H1 (cell line): ENCODE results near the gene ELP4. TPM values are rescaled to one million over a fixed set of nuclear protein-coding genes. Genes with fewer than 3 reads are reported as not detected.

Experiments
- CTCF ChIA-PET: fragments of 300-600 bp; sonication (Branson Sonifier 250); formaldehyde crosslinking; loops from one replicate; lab custom pipeline; 2021; ENCODE audit not compliant: partially characterized antibody; lab: Charles Lee
- POLR2A ChIA-PET: fragments of 300-600 bp; sonication (Branson Sonifier 250); formaldehyde crosslinking; loops from one replicate; lab custom pipeline; 2021; ENCODE audit warnings: inconsistent platforms; ENCODE audit not compliant: partially characterized antibody; lab: Charles Lee
- DNase-seq, 2 experiments: peaks; one replicate each; pipeline versions ENCODE4 v3.0.0 to v3.0.0-alpha.2; 2010 to 2022; ENCODE audit warnings: low spot score in 2 of 2, low read depth in 1 of 2, mixed read lengths in 1 of 2
- FAIRE-seq: peaks from 2 replicates; lab custom pipeline; 2011; peaks lifted over from hg19 to GRCh38; lab: Jason Lieb, UNC
- H2AFZ ChIP-seq: 2 replicates; pipeline ENCODE4 v1.8.1; 2012; ENCODE audit warnings: low read length, inconsistent platforms
- H2AK5ac ChIP-seq: 2 replicates; pipeline ENCODE4 v1.6.1; 2013; ENCODE audit warnings: low read depth, low read length
- H2BK120ac ChIP-seq: replicated peaks from 2 replicates; pipeline ENCODE3; 2013; ENCODE audit warnings: low read depth, low read length, inconsistent platforms
- H2BK12ac ChIP-seq: 2 replicates; pipeline ENCODE4 v1.6.1; 2013; ENCODE audit warnings: low read depth, low read length
- H2BK15ac ChIP-seq: 2 replicates; pipeline ENCODE4 v1.6.1; 2013; ENCODE audit warnings: low read length
- H2BK20ac ChIP-seq: 2 replicates; pipeline ENCODE4 v1.6.1; 2013; ENCODE audit warnings: low read length
- H2BK5ac ChIP-seq: 2 replicates; pipeline ENCODE4 v1.6.1; 2013; ENCODE audit warnings: low read depth, low read length
- H3K14ac ChIP-seq: 2 replicates; pipeline ENCODE4 v1.6.1; 2013; ENCODE audit warnings: inconsistent platforms; ENCODE audit not compliant: insufficient read length
- H3K18ac ChIP-seq: 2 replicates; pipeline ENCODE4 v1.6.1; 2013; ENCODE audit warnings: low read length; ENCODE audit errors: extremely low read depth
- H3K23ac ChIP-seq: 2 replicates; pipeline ENCODE4 v1.6.1; 2013; ENCODE audit warnings: inconsistent platforms; ENCODE audit not compliant: insufficient read length
- H3K23me2 ChIP-seq: 2 replicates; pipeline ENCODE4 v1.6.1; 2013; ENCODE audit warnings: low read depth, low read length
- H3K27ac ChIP-seq: 2 replicates; pipeline ENCODE4 v1.6.1; 2011; ENCODE audit warnings: low read depth, low read length, inconsistent platforms
- H3K27me3 ChIP-seq, 4 experiments: replicated peaks in 1 of 4; 1 replicate in 1 of 4; 2 replicates in 3 of 4; pipeline versions ENCODE4 v1.6.1 to v1.8.1; 2011 to 2013; ENCODE audit warnings: low read length in 3 of 4, mild to moderate bottlenecking in 3 of 4, inconsistent platforms in 2 of 4, mixed read lengths in 2 of 4, moderate library complexity in 1 of 4; ENCODE audit not compliant: control insufficient read depth in 3 of 4, insufficient read depth in 3 of 4; ENCODE audit errors: extremely low read depth in 1 of 4
- H3K36me3 ChIP-seq, 4 experiments: 2 replicates each; pipeline versions ENCODE4 v1.6.1 to v1.8.1; 2011 to 2013; ENCODE audit warnings: mild to moderate bottlenecking in 4 of 4, low read length in 3 of 4, moderate library complexity in 2 of 4, control low read depth in 1 of 4, inconsistent platforms in 1 of 4; ENCODE audit not compliant: insufficient read depth in 4 of 4, control insufficient read depth in 2 of 4
- H3K4ac ChIP-seq: replicated peaks from 2 replicates; pipeline ENCODE3; 2013; ENCODE audit warnings: low read length, low read depth, mixed read lengths, inconsistent platforms; ENCODE audit not compliant: insufficient read length
- H3K4me1 ChIP-seq, 4 experiments: replicated peaks in 1 of 4; 1 replicate in 1 of 4; 2 replicates in 3 of 4; pipeline versions ENCODE4 v1.6.1 to v1.8.1; 2011 to 2013; ENCODE audit warnings: low read length in 3 of 4, inconsistent platforms in 2 of 4, mixed read lengths in 1 of 4; ENCODE audit not compliant: insufficient read depth in 4 of 4, control insufficient read depth in 3 of 4
- H3K4me2 ChIP-seq, 2 experiments: 2 replicates each; pipeline versions ENCODE4 v1.6.1 to v1.8.1; 2011 to 2013; ENCODE audit warnings: low read depth in 2 of 2, low read length in 2 of 2, control low read depth in 1 of 2, inconsistent platforms in 1 of 2, mild to moderate bottlenecking in 1 of 2; ENCODE audit not compliant: insufficient read depth in 1 of 2
- H3K4me3 ChIP-seq, 4 experiments: fragments of 200-600, 300-600 bp in 1 of 4; sonication (generic), shearing (Covaris generic), sonication (Bioruptor Twin) in 1 of 4; 2 replicates each; pipeline versions ENCODE4 v1.5.1 to v1.8.1; 2011 to 2016; ENCODE audit warnings: low read length in 4 of 4, low read depth in 3 of 4, control low read depth in 2 of 4, inconsistent platforms in 2 of 4, mild to moderate bottlenecking in 2 of 4, mixed read lengths in 1 of 4, moderate library complexity in 1 of 4; ENCODE audit not compliant: insufficient read depth in 2 of 4; ENCODE audit errors: extremely low read depth in 1 of 4
- H3K56ac ChIP-seq: replicated peaks from 2 replicates; pipeline ENCODE3; 2013; ENCODE audit warnings: low read depth, mild to moderate bottlenecking, mixed read lengths, low read length, inconsistent platforms; ENCODE audit not compliant: insufficient read length
- H3K79me1 ChIP-seq: 2 replicates; pipeline ENCODE4 v1.6.1; 2013; ENCODE audit warnings: low read depth, low read length, control low read depth
- H3K79me2 ChIP-seq, 2 experiments: 2 replicates each; pipeline versions ENCODE4 v1.6.1 to v1.8.1; 2012 to 2013; ENCODE audit warnings: low read length in 2 of 2, mild to moderate bottlenecking in 2 of 2, inconsistent platforms in 1 of 2; ENCODE audit not compliant: insufficient read depth in 2 of 2, control insufficient read depth in 1 of 2
- H3K9ac ChIP-seq, 4 experiments: replicated peaks in 1 of 4; 1 replicate in 1 of 4; 2 replicates in 3 of 4; pipeline versions ENCODE4 v1.6.1 to v1.8.1; 2011 to 2013; ENCODE audit warnings: low read depth in 3 of 4, low read length in 3 of 4, control low read depth in 2 of 4, mild to moderate bottlenecking in 2 of 4, moderate library complexity in 2 of 4, inconsistent platforms in 1 of 4; ENCODE audit errors: extremely low read depth in 1 of 4
- H3K9me3 ChIP-seq, 2 experiments: 2 replicates each; pipeline versions ENCODE4 v1.6.1 to v1.8.1; 2012 to 2013; ENCODE audit warnings: mild to moderate bottlenecking in 2 of 2, moderate library complexity in 2 of 2, control low read depth in 1 of 2, inconsistent platforms in 1 of 2, low read depth in 1 of 2, low read length in 1 of 2, mixed read lengths in 1 of 2; ENCODE audit not compliant: insufficient read depth in 2 of 2
- H4K20me1 ChIP-seq, 2 experiments: replicated peaks in 1 of 2; 2 replicates each; pipeline versions ENCODE3 to v1.8.1; 2011 to 2013; ENCODE audit warnings: inconsistent platforms in 2 of 2, low read length in 2 of 2, mild to moderate bottlenecking in 1 of 2; ENCODE audit not compliant: insufficient read depth in 2 of 2, control insufficient read depth in 1 of 2
- H4K5ac ChIP-seq: 2 replicates; pipeline ENCODE4 v1.6.1; 2013; ENCODE audit warnings: low read length, low read depth, mixed read lengths, inconsistent platforms; ENCODE audit not compliant: insufficient read length
- H4K8ac ChIP-seq: 2 replicates; pipeline ENCODE4 v1.8.0; 2013; ENCODE audit warnings: mild to moderate bottlenecking, moderate library complexity, low read length, inconsistent platforms; ENCODE audit not compliant: insufficient read depth; ENCODE audit errors: extremely low read depth
- H4K91ac ChIP-seq: replicated peaks from 2 replicates; pipeline ENCODE3; 2013; ENCODE audit warnings: low read length, mixed read lengths, inconsistent platforms; ENCODE audit not compliant: insufficient read length
- BACH1 ChIP-seq: IDR thresholded peaks from 2 replicates; pipeline ENCODE4 v1.6.1; 2012; ENCODE audit warnings: low read length, improper control_type of control experiment
- CBX5 ChIP-seq: fragments of 300-800, 300-1000 bp; sonication (generic); IDR thresholded peaks from 2 replicates; pipeline ENCODE4 v1.7.1; 2016; ENCODE audit warnings: antibody characterized with exemption, low read length, low read depth
- CREB1 ChIP-seq: IDR thresholded peaks from 2 replicates; pipeline ENCODE4 v1.6.1; 2012; ENCODE audit warnings: inconsistent platforms
- FOSL1 ChIP-seq: IDR thresholded peaks from 2 replicates; pipeline ENCODE4 v1.6.1; 2011; ENCODE audit warnings: mild to moderate bottlenecking, low read depth, low read length, moderate library complexity; ENCODE audit not compliant: insufficient read depth
- HDAC2 ChIP-seq, 2 experiments: fragments of 300-600 bp in 1 of 2; sonication (generic) in 1 of 2; IDR thresholded peaks; 2 replicates each; pipeline ENCODE4 v1.6.1; 2011 to 2012; ENCODE audit warnings: low read depth in 2 of 2, low read length in 2 of 2, mild to moderate bottlenecking in 2 of 2, moderate library complexity in 2 of 2, borderline replicate concordance in 1 of 2, inconsistent platforms in 1 of 2
- JUND ChIP-seq: IDR thresholded peaks from 2 replicates; pipeline ENCODE4 v1.6.1; 2011; ENCODE audit warnings: mild to moderate bottlenecking, improper control_type of control experiment, low read length
- NRF1 ChIP-seq: IDR thresholded peaks from 2 replicates; pipeline ENCODE4 v1.6.1; 2011; ENCODE audit warnings: mild to moderate bottlenecking, low read depth, low read length, improper control_type of control experiment
- RNF2 ChIP-seq: fragments of 200-900, 300-1000 bp; sonication (generic); IDR thresholded peaks from 2 replicates; pipeline ENCODE4 v1.7.1; 2016; ENCODE audit warnings: borderline replicate concordance, low read depth, mild to moderate bottlenecking, antibody characterized with exemption, low read length; ENCODE audit not compliant: poor library complexity, severe bottlenecking; ENCODE audit errors: missing control alignments
- RXRA ChIP-seq: IDR thresholded peaks from 2 replicates; pipeline ENCODE4 v1.6.1; 2011; ENCODE audit warnings: low read depth, mild to moderate bottlenecking, low read length, moderate library complexity; ENCODE audit not compliant: insufficient read depth
- SP2 ChIP-seq: IDR thresholded peaks from 2 replicates; pipeline ENCODE4 v1.6.1; 2012; ENCODE audit warnings: mild to moderate bottlenecking, low read length, inconsistent platforms
- SUZ12 ChIP-seq: fragments of 200-600 bp; sonication (generic); IDR thresholded peaks from 2 replicates; pipeline ENCODE4 v1.6.1; 2012; ENCODE audit warnings: mild to moderate bottlenecking, inconsistent platforms, low read length, moderate library complexity, mixed read lengths
- TCF12 ChIP-seq: IDR thresholded peaks from 2 replicates; pipeline ENCODE4 v1.6.1; 2011; ENCODE audit warnings: low read depth, mild to moderate bottlenecking, low read length
- ZNF274 ChIP-seq: IDR thresholded peaks from 2 replicates; pipeline ENCODE4 v1.7.0; 2012; ENCODE audit warnings: low read length, borderline replicate concordance; ENCODE audit errors: extremely low read depth
- WGBS, 2 experiments: shearing (Covaris generic) in 1 of 2; methylation state at CpG; one replicate each; pipeline versions ENCODE4 v1.1.6 to v1.1.7; 2013 to 2015; ENCODE audit warnings: low lambda C conversion rate in 2 of 2, mixed read lengths in 2 of 2, inconsistent platforms in 1 of 2, low coverage in 1 of 2, missing lambda C conversion rate in 1 of 2; ENCODE audit not compliant: insufficient replicate concordance in 2 of 2, insufficient coverage in 1 of 2, insufficient read length in 1 of 2; ENCODE audit errors: extremely low coverage in 1 of 2, missing lambda C conversion rate in 1 of 2; 5-methylcytosine and 5-hydroxymethylcytosine counted together
- polyA plus RNA-seq, 7 experiments: library from polyadenylated mRNA; depleted of rRNA in 3 of 7; stranded (reverse) in 5 of 7; unstranded in 2 of 7; fragments of >200 nt in 5 of 7; fragments of 200-250 nt in 2 of 7; gene quantifications; 1 replicate in 5 of 7; 2 replicates in 1 of 7; 4 replicates in 1 of 7; pipeline versions ENCODE4 v1.2.1 to v1.2.3, GENCODE V29; 2011 to 2013; ENCODE audit warnings: missing spikeins in 2 of 7, mixed read lengths in 2 of 7
- total RNA-seq: library from RNA; stranded (reverse); fragmentation: NEBNext Ultra II Directional; extraction: Animal tissue kit (Norgen Biotek cat#: 25700); gene quantifications from 2 replicates; pipeline ENCODE4 v1.2.1, GENCODE V29; 2021
- TF ChIP-seq, protein P1 (sequence below): IDR thresholded peaks from 2 replicates; pipeline ENCODE4 v1.6.1; 2011; ENCODE audit warnings: low read depth, mild to moderate bottlenecking, low read length; ENCODE audit not compliant: insufficient read depth

The ELP4 gene
- total and polyA plus RNA-seq, 2 of the 8 experiments (the other 6 are each of a cell fraction or from before 2014, with no cell fraction given): 14.0 to 18.6 TPM

GRCh38 chr11:31780078-31780477 is 270.5 kb downstream of the ELP4 start:
- H3K4me1 ChIP-seq: peaks cover 0 to 3% (median 2%) of the 10 kb centered on the region in 4 experiments; a peak in 1 of 7 replicates
- H3K23me2 ChIP-seq: no peaks in the 10 kb centered on the region
- no peak overlapping the region for H3K14ac ChIP-seq
- no peak overlapping the region for H2AFZ ChIP-seq
- no peak overlapping the region for H4K5ac ChIP-seq
- no peak overlapping the region for H2BK12ac ChIP-seq
- no peaks in the 10 kb centered on the region for H3K9me3 ChIP-seq
- H3K4ac ChIP-seq: no peak overlapping the region
- H2AK5ac ChIP-seq: no peak overlapping the region
- DNase-seq (no peak), FAIRE-seq (no peak)
- no peak overlapping the region for H3K23ac ChIP-seq
- ChIA-PET CTCF (interaction anchor here (0.8 to 1.0 kb wide), 2 partner anchors 140 to 440 kb away, joined by 3 read pairs; no protein-coding TSS in a partner anchor), POLR2A (no interaction called here)
- no peak overlapping the region for H4K8ac ChIP-seq
- no peak overlapping the region for H2BK120ac ChIP-seq
- no peak overlapping the region for H3K4me3 ChIP-seq
- H3K27me3 ChIP-seq: no peaks in the 10 kb centered on the region
- H3K36me3 ChIP-seq: no peaks in the 10 kb centered on the region
- no peak overlapping the region for H3K18ac ChIP-seq
- H4K91ac ChIP-seq: no peak overlapping the region
- H3K79me1 ChIP-seq: no peaks in the 10 kb centered on the region
- 88% methylated on average over 4 of the region's 4 CpGs; no CpG with 5 or more reads in 1 of the 2 experiments for WGBS, 2 experiments
- H3K27ac ChIP-seq: no peak overlapping the region
- no peak overlapping the region for H2BK20ac ChIP-seq
- H3K9ac ChIP-seq: no peak overlapping the region
- no peak overlapping the region for H2BK5ac ChIP-seq
- no peak overlapping the region for H3K56ac ChIP-seq
- H2BK15ac ChIP-seq: no peak overlapping the region
- no peaks in the 10 kb centered on the region for H3K79me2 ChIP-seq
- H4K20me1 ChIP-seq: no peaks in the 10 kb centered on the region
- no peak overlapping the region for H3K4me2 ChIP-seq
- TF ChIP-seq, protein P1, sequence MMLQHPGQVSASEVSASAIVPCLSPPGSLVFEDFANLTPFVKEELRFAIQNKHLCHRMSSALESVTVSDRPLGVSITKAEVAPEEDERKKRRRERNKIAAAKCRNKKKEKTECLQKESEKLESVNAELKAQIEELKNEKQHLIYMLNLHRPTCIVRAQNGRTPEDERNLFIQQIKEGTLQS: no peak
- TF ChIP-seq HDAC2 (IDR thresholded peaks at IDR 0.05; ENCODE audit: borderline replicate concordance in 1 of 2, low read depth in 2 of 2, low read length in 2 of 2) (no peak), SUZ12 (no peak), ZNF274 (no peak), NRF1 (no peak), CBX5 (no peak), TCF12 (no peak), RXRA (no peak), RNF2 (no peak), SP2 (no peak), CREB1 (no peak), JUND (no peak), BACH1 (no peak), FOSL1 (no peak)
